ENCODE data around the gene SIX2.

Gene SIX2

GRCh38 chr2:44962176-44962695 lies 47.0 kb downstream of the SIX2 start:
- no peak for DNase-seq (ENCODE audit: low read depth in 2 of 2)
- H3K4me3 ChIP-seq (replicated peaks in 1 of 2; ENCODE audit: low read depth in 2 of 2, low read length in 2 of 2), result no peak overlapping the region

GRCh38 chr2:44960871-44961270 lies 48.4 kb downstream of the SIX2 start:
- no peak overlapping the region for H3K4me3 ChIP-seq (replicated peaks in 1 of 2; ENCODE audit: low read depth in 2 of 2, low read length in 2 of 2)
- TF ChIP-seq CTCF (IDR thresholded peaks at IDR 0.05; ENCODE audit: low read depth, low read length), result no peak
- no peak for DNase-seq (ENCODE audit: low read depth in 2 of 2)

More at GRCh38 chr2:44962176-44962695, 47.0 kb downstream of the SIX2 start:
- no peak for TF ChIP-seq CTCF (IDR thresholded peaks at IDR 0.05; ENCODE audit: low read depth, low read length)

- no peak for TF ChIP-seq CTCF (IDR thresholded peaks at IDR 0.05; ENCODE audit: low read depth, low read length)
- peak in 1 of 2 donors; percentile 67 for DNase-seq (ENCODE audit: low read depth in 2 of 2)
- H3K4me3 ChIP-seq (replicated peaks in 1 of 2; ENCODE audit: low read depth in 2 of 2, low read length in 2 of 2), result no peak overlapping the region
Measured at GRCh38 chr2:44959855-44960254, 49.4 kb downstream of the SIX2 start.

GRCh38 chr2:44957656-44958327 lies 51.5 kb downstream of the SIX2 start:
- no peak overlapping the region for H3K4me3 ChIP-seq (replicated peaks in 1 of 2; ENCODE audit: low read depth in 2 of 2, low read length in 2 of 2)
- TF ChIP-seq CTCF (IDR thresholded peaks at IDR 0.05; ENCODE audit: low read depth, low read length), result no peak
- no peak for DNase-seq (ENCODE audit: low read depth in 2 of 2)

- DNase-seq (ENCODE audit: low read depth in 2 of 2), result no peak
- no peak overlapping the region for H3K4me3 ChIP-seq (replicated peaks in 1 of 2; ENCODE audit: low read depth in 2 of 2, low read length in 2 of 2)
- TF ChIP-seq CTCF (IDR thresholded peaks at IDR 0.05; ENCODE audit: low read depth, low read length), result no peak
Measured at GRCh38 chr2:44956843-44957242, 52.4 kb downstream of the SIX2 start.

GRCh38 chr2:44955593-44956392 lies 53.5 kb downstream of the SIX2 start:
- peak; percentile 70 to 80 for DNase-seq (ENCODE audit: low read depth in 2 of 2)
- peak overlapping the region in 1 of 2 donors; percentile 21 for H3K4me3 ChIP-seq (replicated peaks in 1 of 2; ENCODE audit: low read depth in 2 of 2, low read length in 2 of 2)
- peak; percentile 85 for TF ChIP-seq CTCF (IDR thresholded peaks at IDR 0.05; ENCODE audit: low read depth, low read length)

Measured in cardiac fibroblast (primary cell).